HCT116 (cell line): ENCODE data around the gene AKR1E2. TPM values are rescaled to one million over a fixed set of nuclear protein-coding genes. Genes with fewer than 3 reads are reported as not detected.

Source experiments
- ATAC-seq: fragments of 200-7000 bp; cut with Tn5 transposase; 2 replicates; pipeline ENCODE4 v1.9.1; 2020; ENCODE audit warnings: mild to moderate bottlenecking, moderate library complexity
- BruUV-seq: library from RNA; stranded (reverse); fragments of 400-500 nt; replicated peaks from 2 replicates; lab custom pipeline; 2021; lab: Mats Ljungman, UMichigan
- CTCF ChIA-PET: fragments of 300-600 bp; sonication (Branson Sonifier 250); formaldehyde crosslinking; loops from one replicate; lab custom pipeline; 2021; ENCODE audit warnings: antibody characterized with exemption; lab: Charles Lee
- POLR2A ChIA-PET: fragments of 300-600, 350-600 bp; sonication (Branson Sonifier 250); formaldehyde crosslinking; loops from one replicate; lab custom pipeline; 2021; ENCODE audit warnings: antibody characterized with exemption; lab: Charles Lee
- RAD21 ChIA-PET, 2 experiments: fragments of 300-600 bp; sonication (Branson Sonifier 250); formaldehyde crosslinking; loops; one replicate each; lab custom pipeline; 2023; ENCODE audit warnings: low total read pairs in 2 of 2; ENCODE audit not compliant: uncharacterized antibody in 2 of 2, unreplicated experiment in 2 of 2, low non-redundant PET in 1 of 2; lab: Charles Lee
- DNase-seq: peaks from one replicate; pipeline ENCODE4 v3.0.0-alpha.2; 2010; ENCODE audit warnings: low read depth, low spot score
- H2AFZ ChIP-seq: fragments of 200-600 bp; shearing (Covaris generic), sonication (generic); 2 replicates; pipeline ENCODE4 v1.6.1; 2017; ENCODE audit warnings: low read depth, mixed run types, mixed read lengths, antibody characterized with exemption, low read length; ENCODE audit not compliant: poor library complexity, severe bottlenecking
- H3K27ac ChIP-seq: 2 replicates; pipeline ENCODE4 v1.5.1; 2012; ENCODE audit warnings: low read depth, low read length
- H3K27me3 ChIP-seq: fragments of 200-600 bp; sonication (generic); 2 replicates; pipeline ENCODE4 v1.6.1; 2016; ENCODE audit warnings: mixed run types, low read length, mixed read lengths; ENCODE audit not compliant: insufficient read depth
- H3K36me3 ChIP-seq, 2 experiments: fragments of 200-500 bp in 1 of 2; fragments of 200-600 bp in 1 of 2; sonication (Bioruptor generic) in 1 of 2; sonication (generic) in 1 of 2; 2 replicates each; pipeline versions ENCODE4 v1.5.1 to v1.6.1; 2014 to 2016; ENCODE audit warnings: low read length in 2 of 2, inconsistent platforms in 1 of 2, mixed read lengths in 1 of 2, mixed run types in 1 of 2; ENCODE audit not compliant: insufficient read depth in 2 of 2, control insufficient read depth in 1 of 2
- H3K4me1 ChIP-seq, 2 experiments: fragments of 200-600 bp in 1 of 2; sonication (generic) in 1 of 2; 2 replicates each; pipeline versions ENCODE4 v1.5.1 to v1.6.1; 2012 to 2017; ENCODE audit warnings: low read length in 2 of 2, inconsistent platforms in 1 of 2, mild to moderate bottlenecking in 1 of 2, mixed read lengths in 1 of 2, mixed run types in 1 of 2, moderate library complexity in 1 of 2; ENCODE audit not compliant: insufficient read depth in 2 of 2, control insufficient read depth in 1 of 2
- H3K4me2 ChIP-seq: fragments of 200-600 bp; sonication (generic); 2 replicates; pipeline ENCODE4 v1.6.1; 2017; ENCODE audit warnings: mixed run types, low read length, mixed read lengths
- H3K4me3 ChIP-seq, 2 experiments: fragments of 200-600 bp in 1 of 2; sonication (generic) in 1 of 2; replicated peaks in 1 of 2; 2 replicates each; pipeline ENCODE4 v1.5.1; 2011 to 2016; ENCODE audit warnings: low read length in 2 of 2, control low read depth in 1 of 2, low read depth in 1 of 2, mild to moderate bottlenecking in 1 of 2, mixed read lengths in 1 of 2, mixed run types in 1 of 2
- H3K79me2 ChIP-seq: fragments of 200-600 bp; sonication (generic); 2 replicates; pipeline ENCODE4 v1.6.1; 2017; ENCODE audit warnings: mild to moderate bottlenecking, mixed run types, low read length, moderate library complexity, mixed read lengths; ENCODE audit not compliant: insufficient read depth
- H3K9ac ChIP-seq: fragments of 200-600 bp; sonication (generic); 2 replicates; pipeline ENCODE4 v1.6.1; 2016; ENCODE audit warnings: low read length, mixed read lengths
- H3K9me2 ChIP-seq: fragments of 200-600 bp; sonication (generic), shearing (Covaris generic); 2 replicates; pipeline ENCODE4 v1.6.1; 2017; ENCODE audit warnings: mixed run types, mild to moderate bottlenecking, moderate library complexity; ENCODE audit not compliant: insufficient read depth
- H3K9me3 ChIP-seq, 2 experiments: fragments of 200-500 bp in 1 of 2; fragments of 200-600 bp in 1 of 2; sonication (Bioruptor generic) in 1 of 2; sonication (generic) in 1 of 2; 2 replicates each; pipeline ENCODE4 v1.6.1; 2014 to 2017; ENCODE audit warnings: low read length in 2 of 2, mixed read lengths in 2 of 2, inconsistent platforms in 1 of 2, low read depth in 1 of 2, mild to moderate bottlenecking in 1 of 2, mixed run types in 1 of 2, moderate library complexity in 1 of 2; ENCODE audit not compliant: control insufficient read depth in 1 of 2, insufficient read depth in 1 of 2
- H4K20me1 ChIP-seq: fragments of 200-600 bp; sonication (generic), shearing (Covaris generic); 2 replicates; pipeline ENCODE4 v1.6.1; 2017; ENCODE audit warnings: mixed run types, mild to moderate bottlenecking, moderate library complexity; ENCODE audit not compliant: insufficient read depth
- ATF3 ChIP-seq: IDR thresholded peaks from 2 replicates; pipeline ENCODE4 v1.6.1; 2012
- CBX3 ChIP-seq: IDR thresholded peaks from 2 replicates; pipeline ENCODE4 v1.6.1; 2012; ENCODE audit warnings: low read depth
- CEBPB ChIP-seq: IDR thresholded peaks from 2 replicates; pipeline ENCODE4 v1.6.1; 2012; ENCODE audit warnings: low read depth
- CTCF ChIP-seq, 3 experiments: fragments of 200-600 bp in 1 of 3; sonication (generic) in 1 of 3; IDR thresholded peaks in 2 of 3; conservative IDR thresholded peaks in 1 of 3; 2 replicates each; pipeline ENCODE4 v1.5.1; 2012 to 2017; ENCODE audit warnings: low read depth in 2 of 3, low read length in 2 of 3, antibody characterized with exemption in 1 of 3, borderline replicate concordance in 1 of 3, control low read depth in 1 of 3, mild to moderate bottlenecking in 1 of 3, mixed read lengths in 1 of 3, mixed run types in 1 of 3, moderate library complexity in 1 of 3; ENCODE audit not compliant: insufficient read depth in 1 of 3
- ELF1 ChIP-seq: IDR thresholded peaks from 2 replicates; pipeline ENCODE4 v1.6.1; 2012; ENCODE audit warnings: low read depth, borderline replicate concordance
- EZH2 ChIP-seq: fragments of 200-600 bp; sonication (generic); IDR thresholded peaks from 2 replicates; pipeline ENCODE4 v1.6.1; 2017; ENCODE audit warnings: antibody characterized with exemption, mixed run types
- EZH2phosphoT487 ChIP-seq: fragments of 200-600 bp; IDR thresholded peaks from 2 replicates; pipeline ENCODE4 v1.6.1; 2018; ENCODE audit warnings: antibody characterized with exemption, borderline replicate concordance
- FOSL1 ChIP-seq: IDR thresholded peaks from 2 replicates; pipeline ENCODE4 v1.6.1; 2012; ENCODE audit warnings: low read depth
- MAX ChIP-seq: IDR thresholded peaks from 2 replicates; pipeline ENCODE4 v1.6.1; 2012
- POLR2A ChIP-seq: IDR thresholded peaks from 2 replicates; pipeline ENCODE4 v1.7.0; 2011; ENCODE audit warnings: borderline replicate concordance; ENCODE audit not compliant: insufficient read depth, insufficient read length; ENCODE audit errors: extremely low read depth
- POLR2AphosphoS5 ChIP-seq: IDR thresholded peaks from 2 replicates; pipeline ENCODE4 v1.6.1; 2011; ENCODE audit warnings: mild to moderate bottlenecking, low read depth, low read length, moderate library complexity
- RAD21 ChIP-seq: IDR thresholded peaks from 2 replicates; pipeline ENCODE4 v1.6.1; 2012; ENCODE audit warnings: low read depth, mild to moderate bottlenecking
- REST ChIP-seq: IDR thresholded peaks from 2 replicates; pipeline ENCODE4 v1.6.1; 2012; ENCODE audit warnings: low read depth
- SRF ChIP-seq: IDR thresholded peaks from 2 replicates; pipeline ENCODE4 v1.6.1; 2012; ENCODE audit warnings: low read depth
- TCF7L2 ChIP-seq: IDR thresholded peaks from 2 replicates; pipeline ENCODE4 v1.7.0; 2011; ENCODE audit warnings: borderline replicate concordance, inconsistent platforms; ENCODE audit not compliant: insufficient read depth, insufficient read length; ENCODE audit errors: extremely low read depth
- YY1 ChIP-seq: IDR thresholded peaks from 2 replicates; pipeline ENCODE4 v1.6.1; 2011; ENCODE audit warnings: low read length, low read depth, moderate library complexity, mild to moderate bottlenecking; ENCODE audit not compliant: insufficient replicate concordance; ENCODE audit errors: extremely low read depth
- ZBTB33 ChIP-seq: IDR thresholded peaks from 2 replicates; pipeline ENCODE4 v1.6.1; 2011; ENCODE audit warnings: mild to moderate bottlenecking, low read length, moderate library complexity; ENCODE audit not compliant: insufficient replicate concordance; ENCODE audit errors: extremely low read depth
- ZNF274 ChIP-seq: fragments of 200-500 bp; sonication (Bioruptor generic); IDR thresholded peaks from 2 replicates; pipeline ENCODE4 v1.6.1; 2014; ENCODE audit warnings: mild to moderate bottlenecking, low read depth, low read length, inconsistent platforms
- intact Hi-C: fragments of 100-400 bp; cut with micrococcal nuclease; formaldehyde crosslinking; loops from 2 replicates; pipeline ENCODE4 v1.10.0; 2022
- total RNA-seq: library from RNA; stranded (reverse); gene quantifications from one replicate; pipeline ENCODE4 v1.2.1, GENCODE V29; 2021; ENCODE audit not compliant: unreplicated experiment

Gene AKR1E2
- total RNA-seq, 1 experiment from 2014 or later, result 5.0 TPM

GRCh38 chr10:4836416-4836969 is 10.5 kb downstream of the AKR1E2 start:
- no TSS peak for BruUV-seq
- DNase-seq, result no peak
- Histone ChIP-seq H3K9me3 (no peaks in the 10 kb centered on the region), H3K79me2 (no peaks in the 10 kb centered on the region), H3K27ac (no peak overlapping the region), H3K4me3 (no peak overlapping the region), H2AFZ (no peak overlapping the region), H3K9me2 (no peaks in the 10 kb centered on the region), H3K9ac (no peak overlapping the region), H3K4me1 (no peaks in the 10 kb centered on the region), H3K4me2 (no peak overlapping the region), H4K20me1 (no peaks in the 10 kb centered on the region), H3K27me3 (no peaks in the 10 kb centered on the region), H3K36me3 (no peaks in the 10 kb centered on the region)
- POLR2A ChIA-PET, result interaction anchor here (1.2 kb wide), 1 partner anchor 10 kb away, joined by 4 read pairs; the partner anchor contains the start of gene AKR1E2
- intact Hi-C loops, result no loop called here
- RAD21 ChIA-PET, result no interaction called here
- no peak for ATAC-seq
- TF ChIP-seq ATF3, result no peak
- TF ChIP-seq EZH2, result no peak
- no peak for TF ChIP-seq TCF7L2
- TF ChIP-seq POLR2A, result no peak
- TF ChIP-seq CTCF (IDR thresholded peaks at IDR 0.05 in 2 of 3, conservative IDR thresholded peaks at IDR 0.05 in 1 of 3; ENCODE audit: borderline replicate concordance in 1 of 3, insufficient read depth in 1 of 3, low read depth in 2 of 3, low read length in 2 of 3), result no peak
- TF ChIP-seq ZBTB33, result no peak
- no peak for TF ChIP-seq FOSL1
- no peak for TF ChIP-seq ZNF274
- no peak for TF ChIP-seq MAX
- TF ChIP-seq EZH2phosphoT487, result no peak
- TF ChIP-seq POLR2AphosphoS5, result no peak
- no peak for TF ChIP-seq ELF1
- TF ChIP-seq CEBPB, result no peak
- no peak for TF ChIP-seq REST
- TF ChIP-seq SRF, result no peak
- TF ChIP-seq RAD21, result no peak
- no peak for TF ChIP-seq YY1
- TF ChIP-seq CBX3, result no peak
- CTCF ChIA-PET, result no interaction called here
